ENCODE data around the gene CES5A.
"Not testable (repeated sequence)": the region's sequence is repeated elsewhere in the genome, so short reads cannot be mapped to it uniquely, and the experiment has no call there.

CES5A gene

DNA sequence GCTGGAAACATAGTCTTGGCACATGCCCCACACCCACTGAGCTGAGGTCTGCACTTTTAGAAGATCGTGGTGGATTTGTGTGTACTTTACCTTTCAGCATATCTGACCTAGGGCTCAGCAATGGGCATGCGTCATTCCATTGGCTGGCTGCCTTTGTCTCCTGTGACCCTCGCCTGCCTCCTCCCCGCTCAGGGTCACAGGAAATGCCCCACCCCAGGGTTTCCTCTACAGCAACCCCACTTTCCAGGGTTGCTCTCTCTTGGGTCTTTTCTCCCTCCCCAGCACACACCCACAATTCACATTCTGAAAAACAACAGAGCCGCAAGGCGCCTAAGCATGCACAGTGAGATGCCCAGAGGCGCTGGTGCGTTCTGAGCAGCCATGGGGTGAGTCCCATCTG, 71.5 kb downstream of the CES5A start:
- not testable (repeated sequence) for H2AK5ac ChIP-seq (ENCODE audit: low read length); H3K4ac ChIP-seq (ENCODE audit: low read depth, low read length); H3K27ac ChIP-seq (ENCODE audit: low read depth, low read length); H3K4me1 ChIP-seq (ENCODE audit: control insufficient read depth, low read depth, low read length); H3K79me2 ChIP-seq (ENCODE audit: control insufficient read depth, insufficient read depth, low read length); H3K56ac ChIP-seq (ENCODE audit: low read length); H4K5ac ChIP-seq (ENCODE audit: low read length); H3K36me3 ChIP-seq (ENCODE audit: control insufficient read depth, insufficient read depth, low read length); DNase-seq; H2BK15ac ChIP-seq (replicated peaks; ENCODE audit: low read depth); H4K8ac ChIP-seq (ENCODE audit: low read depth, low read length); H2BK120ac ChIP-seq (ENCODE audit: low read depth, low read length); H3K79me1 ChIP-seq (ENCODE audit: low read length); H3K18ac ChIP-seq (ENCODE audit: low read length); H3K4me3 ChIP-seq (ENCODE audit: low read length); H3K9ac ChIP-seq (ENCODE audit: low read length); H3K27me3 ChIP-seq (ENCODE audit: insufficient read depth, low read length, poor library complexity); H2BK5ac ChIP-seq (ENCODE audit: low read length); H3K23ac ChIP-seq (ENCODE audit: low read length); H3K4me2 ChIP-seq (ENCODE audit: low read length)
- WGBS (ENCODE audit: extremely low coverage, insufficient coverage, low lambda C conversion rate): no CpG with 5 or more reads among the region's 8 CpGs
